HG03520 (cell line): ENCODE results near the gene SOX1.

Experiments used
- ATAC-seq: cut with Tn5 transposase; IDR thresholded peaks from one replicate; pipeline ENCODE4 v1.9.1; 2021; ENCODE audit warnings: mild to moderate bottlenecking, moderate library complexity; ENCODE audit not compliant: unreplicated experiment

The SOX1 gene

DNA sequence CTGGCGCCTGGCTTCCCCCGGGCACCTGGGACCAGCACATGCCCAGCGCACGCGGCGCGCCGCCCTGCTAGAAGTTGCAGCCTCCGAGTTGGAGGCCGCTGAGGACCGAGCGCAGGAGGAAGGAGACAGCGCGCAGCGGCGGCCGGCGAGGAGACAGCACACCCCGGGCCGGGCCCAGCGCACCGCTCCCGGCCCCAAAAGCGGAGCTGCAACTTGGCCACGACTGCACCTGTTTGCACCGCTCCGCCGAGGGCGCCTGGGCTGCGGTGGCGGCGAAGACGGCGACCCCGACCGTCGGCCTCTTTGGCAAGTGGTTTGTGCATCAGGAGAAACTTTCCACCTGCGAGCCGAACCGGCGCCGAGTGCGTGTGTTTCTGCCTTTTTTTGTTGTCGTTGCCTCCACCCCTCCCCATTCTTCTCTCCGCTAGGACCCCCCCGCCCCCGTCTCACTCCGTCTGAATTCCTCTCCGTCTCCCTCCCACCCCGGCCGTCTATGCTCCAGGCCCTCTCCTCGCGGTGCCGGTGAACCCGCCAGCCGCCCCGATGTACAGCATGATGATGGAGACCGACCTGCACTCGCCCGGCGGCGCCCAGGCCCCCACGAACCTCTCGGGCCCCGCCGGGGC, at the start of gene SOX1:
Gene SOX1, plus strand, starts transcription at position 34 of the 626 bp plus-strand sequence. Its CDS starts 510 bp downstream, at position 544.
- ATAC-seq = no peak

DNA sequence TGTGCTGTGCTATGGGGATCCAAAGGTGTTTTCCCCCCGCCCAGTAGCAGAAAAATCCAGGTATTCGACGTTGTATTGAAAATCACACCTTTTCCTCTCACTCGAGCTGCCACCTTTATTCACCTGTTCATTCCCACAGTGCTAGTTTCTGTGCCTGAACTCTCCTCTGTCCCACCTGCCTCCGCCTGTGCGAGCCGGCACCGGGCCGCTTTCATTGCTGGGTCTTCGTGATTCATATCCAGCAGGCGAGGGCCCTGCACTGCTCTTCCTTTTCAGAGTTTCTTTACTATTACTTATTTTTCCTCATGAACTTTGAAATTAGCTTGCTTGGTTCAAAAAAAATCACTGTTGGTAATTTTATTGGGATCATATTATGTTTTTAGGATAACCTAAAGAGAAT, 42.4 kb upstream of the SOX1 start:
- ATAC-seq = no peak

DNA sequence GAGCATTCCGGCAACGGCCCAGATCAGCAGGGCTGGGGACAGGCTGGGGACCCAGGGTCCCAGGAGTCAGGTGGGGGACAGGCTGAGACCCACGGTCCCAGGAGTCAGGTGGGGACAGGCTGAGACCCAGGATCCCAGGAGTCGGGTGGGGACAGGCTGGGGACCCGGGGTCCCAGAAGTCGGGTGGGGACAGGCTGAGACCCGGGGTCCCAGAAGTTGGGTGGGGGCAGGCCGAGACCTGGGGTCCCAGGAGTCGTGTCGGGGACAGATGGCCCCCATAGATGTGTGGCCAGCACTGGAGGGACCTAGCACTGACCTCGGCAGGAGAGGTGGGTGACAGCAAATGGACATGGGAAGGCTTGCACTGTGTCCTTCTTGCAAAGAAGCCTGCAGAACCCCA, 39.7 kb upstream of the SOX1 start:
- ATAC-seq = no peak

DNA sequence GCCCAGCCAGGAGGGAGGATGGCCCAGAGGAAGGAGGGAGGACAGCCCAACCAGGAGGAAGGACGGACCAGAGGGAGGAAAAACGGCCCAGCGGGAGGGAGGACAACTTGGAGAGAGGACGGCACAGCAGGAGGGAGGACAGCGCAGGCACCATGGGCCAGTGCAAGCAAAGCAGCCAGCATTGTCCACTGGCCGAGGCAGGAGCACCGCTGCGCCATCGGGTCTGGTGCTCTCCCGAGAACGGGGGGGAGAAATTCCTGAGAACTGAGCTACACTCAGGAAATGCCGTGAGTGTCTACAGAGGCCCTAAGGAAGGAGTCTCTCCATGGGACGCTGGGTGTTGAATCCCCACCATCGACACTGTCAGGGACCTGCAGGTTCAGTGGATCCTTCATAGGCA, 38.5 kb upstream of the SOX1 start:
- no peak for ATAC-seq

DNA sequence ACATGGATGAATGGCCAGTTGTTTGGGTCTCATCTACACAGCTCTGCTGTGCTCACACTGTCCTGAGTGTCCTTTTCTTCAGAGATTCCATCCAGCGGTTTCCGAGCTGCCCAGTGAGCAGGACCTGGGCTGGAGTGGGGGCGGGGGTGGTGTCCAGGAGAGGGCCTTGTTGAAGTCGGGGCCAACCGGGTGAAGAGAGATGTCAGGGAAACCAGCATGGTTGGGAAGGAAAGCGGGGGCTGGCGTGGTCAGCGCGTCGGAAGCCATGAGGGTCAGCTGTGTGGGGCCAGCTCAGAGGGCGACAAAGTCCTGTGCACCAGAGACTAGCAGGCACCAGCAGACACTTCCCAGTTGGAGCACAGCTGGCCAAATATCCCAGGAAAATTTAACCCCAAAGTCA, 37.8 kb upstream of the SOX1 start:
- no peak for ATAC-seq

DNA sequence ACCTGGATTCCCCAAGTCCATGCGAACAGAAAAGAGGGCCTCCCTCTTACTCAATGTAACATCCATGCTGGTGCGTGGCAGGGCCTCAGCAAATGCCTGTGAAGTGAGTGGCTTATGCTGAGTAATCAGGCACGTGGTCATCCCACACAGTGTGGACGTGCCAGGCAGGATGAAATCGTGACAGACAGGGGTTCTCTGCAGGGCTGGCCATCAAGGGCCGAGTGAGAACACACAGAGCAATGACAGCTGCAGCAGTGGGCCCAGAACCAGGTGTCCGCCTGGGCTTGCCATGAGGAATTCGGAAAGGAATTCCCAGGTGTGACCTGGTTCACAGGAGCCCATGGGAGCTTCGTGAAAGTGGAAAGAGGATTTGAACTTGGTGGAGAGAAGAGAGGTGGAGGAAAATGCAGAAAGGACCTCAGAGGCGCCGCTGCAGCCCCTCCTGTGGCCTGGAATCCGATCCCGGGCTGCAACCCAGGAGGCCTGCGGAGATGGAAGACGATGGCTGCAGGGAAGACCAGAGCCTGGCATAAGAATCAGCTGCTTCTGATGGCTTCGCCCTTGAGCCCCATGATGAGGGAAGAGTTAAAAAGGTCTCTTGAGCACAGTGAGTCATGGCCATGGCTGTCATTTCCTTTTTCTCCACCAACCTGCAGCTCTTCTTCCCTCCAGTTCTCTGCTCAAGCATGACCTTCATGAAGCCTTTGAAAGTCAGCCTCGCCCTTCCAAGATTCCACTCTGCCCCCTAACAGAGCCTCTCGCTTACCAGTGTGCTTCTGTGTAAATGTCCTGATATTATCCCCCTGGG, 34.6 kb upstream of the SOX1 start:
- no peak for ATAC-seq

DNA sequence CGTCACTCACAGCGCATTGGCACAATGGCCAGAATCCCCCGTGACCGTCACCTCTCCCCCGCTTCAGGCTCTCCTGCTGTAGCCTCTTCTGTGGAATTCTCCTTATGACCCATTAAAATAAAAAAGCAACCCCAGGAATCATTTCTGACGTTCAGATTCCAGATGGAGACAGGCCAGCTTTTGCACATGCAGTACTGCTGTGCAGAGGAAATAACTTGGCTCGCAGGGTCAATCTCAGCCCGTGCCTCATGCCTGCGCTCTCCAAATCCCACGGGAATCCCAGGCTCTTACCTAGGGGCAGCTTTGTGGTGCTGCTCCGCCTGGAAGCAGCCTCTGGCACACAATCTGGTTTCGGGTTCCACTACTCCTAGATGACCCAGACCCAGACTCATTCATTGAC, 32.7 kb upstream of the SOX1 start:
- ATAC-seq = no peak

DNA sequence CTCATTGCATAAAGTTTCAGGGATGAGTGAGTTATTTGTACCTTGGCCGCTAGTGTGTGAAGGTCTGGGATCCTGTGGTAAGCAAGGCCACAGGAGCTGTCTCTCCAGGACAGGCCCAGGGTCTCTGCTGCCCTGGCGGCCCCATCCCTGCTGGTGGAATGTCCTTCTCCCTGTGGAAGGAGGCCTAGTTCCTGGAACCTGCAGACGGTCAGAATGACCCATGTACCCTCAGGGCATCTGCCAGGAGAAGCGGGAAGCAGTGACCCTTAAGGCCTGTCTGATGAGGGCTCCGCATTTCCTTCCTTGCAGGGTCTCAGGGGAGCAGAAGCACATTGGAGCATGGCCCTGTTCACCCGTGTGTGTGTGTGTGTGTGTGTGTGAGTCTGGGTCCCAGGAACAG, 32.1 kb upstream of the SOX1 start:
- ATAC-seq = no peak

DNA sequence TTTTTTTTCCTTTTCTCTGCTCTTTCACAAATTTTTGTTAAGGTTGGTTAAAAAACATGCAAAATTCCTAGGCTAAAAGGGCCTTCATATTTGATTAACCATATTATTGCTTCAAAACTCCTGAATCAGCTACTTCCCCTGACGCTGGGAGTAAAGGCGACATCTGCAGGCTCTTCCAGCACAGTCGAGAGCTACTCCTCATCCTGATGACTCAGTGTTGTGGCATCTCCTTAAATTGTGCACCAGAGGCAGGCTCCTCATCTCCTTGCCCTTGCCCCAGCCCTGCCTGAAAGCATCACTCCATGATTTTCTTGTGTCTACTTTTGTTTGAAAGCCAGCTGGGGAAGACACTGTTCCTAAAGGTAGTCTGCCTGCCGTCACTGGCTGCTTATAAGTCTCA, 24.5 kb upstream of the SOX1 start:
- no peak for ATAC-seq

DNA sequence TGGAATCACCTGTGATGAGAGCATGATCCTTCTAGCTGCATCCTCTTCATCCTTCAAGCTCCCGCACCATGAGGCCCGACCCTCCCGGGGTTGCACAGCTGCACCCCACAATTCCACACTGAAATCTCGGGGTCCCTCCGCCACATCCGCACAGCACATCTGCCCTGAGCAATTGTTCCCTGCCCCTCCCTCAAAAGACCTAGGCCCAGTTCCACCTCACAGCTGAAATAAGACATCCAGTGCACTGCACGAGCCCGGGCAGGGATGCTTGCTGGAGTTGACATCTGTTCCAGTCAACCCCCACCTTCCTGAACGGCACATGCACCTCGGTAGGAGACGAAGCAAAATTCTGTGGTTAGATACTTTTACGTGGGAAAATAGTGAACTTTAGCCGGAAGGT, 14.7 kb upstream of the SOX1 start:
- ATAC-seq = no peak

DNA sequence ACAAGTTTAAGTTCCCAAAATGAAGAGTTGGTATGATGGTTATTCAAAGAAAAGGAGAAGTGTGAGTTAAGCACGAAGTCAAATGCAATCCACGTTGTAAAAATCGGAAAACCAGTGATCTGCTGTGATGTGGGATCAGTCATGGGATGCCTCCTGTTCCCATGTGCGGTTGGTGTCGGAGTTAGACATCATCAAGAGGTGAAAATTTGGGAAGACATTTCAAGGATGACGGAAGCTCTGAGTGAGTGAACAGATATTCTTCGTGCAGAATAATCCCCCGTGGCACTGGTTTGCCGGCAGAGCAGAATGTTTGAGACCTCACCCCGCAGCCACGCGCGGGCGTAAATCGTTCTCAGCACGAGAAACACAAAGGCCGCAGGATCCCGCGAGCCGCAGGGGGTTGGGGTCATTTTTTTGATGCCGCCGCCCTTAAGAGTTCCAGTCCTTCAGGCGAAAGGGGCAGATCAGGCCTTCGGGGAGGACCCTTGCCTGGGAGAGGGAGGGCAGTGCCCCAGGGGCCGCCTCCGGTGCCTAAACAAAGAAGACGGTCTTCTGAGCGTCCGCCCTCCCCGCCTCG, 13.7 kb upstream of the SOX1 start:
- ATAC-seq = no peak

DNA sequence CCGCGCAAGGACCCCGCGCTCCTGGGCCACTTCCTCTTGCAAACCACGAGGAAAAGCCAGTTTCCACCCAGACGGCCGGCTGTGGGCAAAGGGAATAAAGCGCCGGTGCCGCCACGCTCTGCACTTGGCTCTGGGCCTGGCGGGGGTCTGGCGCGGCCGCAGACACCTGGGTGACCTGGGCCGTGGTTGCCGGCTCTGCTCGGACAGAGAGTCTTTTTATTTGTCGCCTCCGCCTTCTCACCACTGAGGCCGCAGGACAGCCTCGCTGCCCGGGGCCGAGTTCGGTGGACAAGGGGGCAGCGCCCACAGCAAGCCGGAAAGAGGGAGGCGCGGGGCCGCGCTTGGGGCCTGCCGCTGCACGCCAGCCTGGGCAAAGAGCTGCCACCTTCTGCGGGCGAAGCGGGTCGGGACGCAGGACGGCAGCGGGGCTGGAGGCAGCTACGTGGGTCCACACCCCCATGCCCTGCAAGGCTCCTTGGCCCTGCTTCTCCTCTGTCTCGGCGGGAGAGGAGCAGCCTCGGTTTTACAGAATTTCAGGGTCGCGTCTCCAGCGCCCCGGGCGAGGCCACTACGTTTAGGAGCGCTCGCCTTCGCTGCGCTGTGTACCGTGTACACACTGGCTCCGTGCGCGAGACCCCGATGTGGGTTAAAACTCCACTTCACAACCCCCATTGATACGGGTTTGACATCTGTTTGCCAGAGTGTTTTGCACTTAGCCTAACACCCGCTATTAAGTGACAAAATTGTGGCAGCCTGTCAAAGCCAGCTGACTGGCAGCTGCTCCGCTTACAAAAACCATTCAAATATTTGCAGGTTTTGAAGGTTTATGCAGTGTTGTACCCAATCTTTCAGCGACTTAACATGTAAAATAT, 13.0 kb upstream of the SOX1 start:
- ATAC-seq = no peak

DNA sequence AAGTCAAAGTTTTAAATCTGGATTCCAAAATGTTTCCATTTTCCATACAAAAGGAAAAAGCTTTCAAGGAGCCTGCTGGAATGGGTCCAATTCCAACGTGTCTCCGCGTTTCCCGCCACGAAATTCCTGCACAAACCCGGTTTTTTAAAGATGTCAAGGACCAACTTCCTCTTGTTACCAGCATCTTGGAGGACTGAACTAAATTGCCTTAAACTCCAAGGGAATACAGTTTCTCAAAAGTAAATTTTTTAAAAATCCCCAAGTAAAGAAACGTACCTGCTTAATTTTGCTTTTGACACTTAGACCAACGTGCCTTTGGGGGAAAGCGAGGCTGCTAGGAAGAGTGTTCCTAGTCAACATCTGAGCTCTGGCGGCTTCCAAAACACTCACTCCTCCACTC, 12.3 kb upstream of the SOX1 start:
- ATAC-seq = no peak

DNA sequence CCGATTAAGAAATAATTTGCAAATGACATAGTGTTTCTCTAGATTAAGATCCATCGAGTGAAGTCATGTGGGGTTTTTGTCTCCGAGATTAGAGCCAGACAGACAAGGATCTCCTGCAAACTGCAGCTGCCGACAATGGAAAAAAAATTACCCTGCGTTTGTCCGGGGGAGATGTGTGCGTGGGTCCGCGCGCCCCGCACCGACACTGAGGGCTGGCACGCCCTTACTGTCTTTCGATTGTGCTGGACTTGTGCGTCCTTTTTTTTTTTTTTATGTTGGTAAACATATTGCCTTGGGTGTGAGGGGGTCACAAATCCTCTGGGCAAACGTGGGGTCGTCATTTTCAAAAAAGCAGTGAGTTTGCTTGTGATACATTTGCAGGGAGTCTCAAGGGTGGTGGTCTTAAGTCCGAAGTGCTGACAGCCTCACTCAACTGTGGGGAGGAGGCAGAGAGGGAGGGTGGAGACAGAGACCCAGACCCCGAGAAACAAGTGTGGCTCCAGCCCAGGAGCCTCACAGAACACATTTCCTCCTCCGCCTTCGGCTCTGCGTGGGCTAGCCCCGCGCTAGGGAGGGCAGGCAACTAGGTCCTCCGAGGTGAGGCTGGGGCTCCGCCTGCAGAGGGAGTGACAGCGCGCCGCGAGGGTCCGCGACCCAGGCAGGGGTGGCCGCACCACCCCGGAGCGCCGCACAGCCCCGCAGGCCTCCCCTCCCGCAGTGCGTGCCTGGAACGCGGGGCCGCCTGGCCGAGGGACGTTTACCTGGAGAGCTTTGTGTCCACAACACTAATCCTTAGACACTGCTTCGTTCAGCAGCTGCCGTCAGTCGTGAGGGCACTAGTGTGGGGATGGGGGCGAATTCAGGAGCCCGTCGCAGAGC, 11.7 kb upstream of the SOX1 start:
- no peak for ATAC-seq

DNA sequence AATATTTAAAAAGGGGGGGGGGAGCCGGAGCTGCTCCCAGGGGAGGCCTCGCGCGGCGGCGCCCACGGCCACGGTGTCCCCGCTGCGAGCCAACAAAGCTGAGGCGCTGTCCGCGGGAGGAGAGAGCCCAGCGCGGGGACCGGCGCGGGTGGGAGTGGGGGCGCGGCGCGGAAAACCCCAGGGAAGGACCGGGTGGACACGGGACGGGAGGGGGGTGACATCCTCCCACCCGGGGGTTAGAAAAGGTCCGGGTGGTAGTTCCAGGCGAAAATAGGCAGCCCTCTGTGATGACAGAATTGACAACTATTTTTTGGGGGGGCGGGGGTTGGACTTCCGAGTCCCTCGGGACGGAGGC, 11.1 kb upstream of the SOX1 start:
- no peak for ATAC-seq

DNA sequence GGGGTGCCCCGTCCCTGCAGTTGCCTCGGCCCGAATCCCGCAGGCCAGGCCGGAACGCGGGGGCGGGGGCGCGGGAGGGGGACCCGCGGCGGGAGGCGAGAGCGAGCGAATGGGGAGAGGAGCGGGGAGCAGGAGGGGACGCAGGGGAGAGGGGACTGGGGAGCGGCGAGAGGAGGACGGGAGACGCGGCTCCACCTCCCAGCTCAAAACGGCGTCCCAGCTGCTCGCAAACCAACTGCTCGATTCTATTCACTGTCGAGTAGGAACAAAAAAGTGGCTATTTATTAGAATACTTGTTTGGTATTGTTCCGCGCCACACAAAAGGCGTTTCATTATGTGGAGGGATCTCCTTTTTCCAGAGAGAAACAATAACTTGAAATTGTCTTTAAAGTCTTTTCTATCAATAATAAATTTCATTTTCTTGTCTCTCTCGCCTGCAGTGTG, 10.6 kb upstream of the SOX1 start:
- ATAC-seq = no peak

DNA sequence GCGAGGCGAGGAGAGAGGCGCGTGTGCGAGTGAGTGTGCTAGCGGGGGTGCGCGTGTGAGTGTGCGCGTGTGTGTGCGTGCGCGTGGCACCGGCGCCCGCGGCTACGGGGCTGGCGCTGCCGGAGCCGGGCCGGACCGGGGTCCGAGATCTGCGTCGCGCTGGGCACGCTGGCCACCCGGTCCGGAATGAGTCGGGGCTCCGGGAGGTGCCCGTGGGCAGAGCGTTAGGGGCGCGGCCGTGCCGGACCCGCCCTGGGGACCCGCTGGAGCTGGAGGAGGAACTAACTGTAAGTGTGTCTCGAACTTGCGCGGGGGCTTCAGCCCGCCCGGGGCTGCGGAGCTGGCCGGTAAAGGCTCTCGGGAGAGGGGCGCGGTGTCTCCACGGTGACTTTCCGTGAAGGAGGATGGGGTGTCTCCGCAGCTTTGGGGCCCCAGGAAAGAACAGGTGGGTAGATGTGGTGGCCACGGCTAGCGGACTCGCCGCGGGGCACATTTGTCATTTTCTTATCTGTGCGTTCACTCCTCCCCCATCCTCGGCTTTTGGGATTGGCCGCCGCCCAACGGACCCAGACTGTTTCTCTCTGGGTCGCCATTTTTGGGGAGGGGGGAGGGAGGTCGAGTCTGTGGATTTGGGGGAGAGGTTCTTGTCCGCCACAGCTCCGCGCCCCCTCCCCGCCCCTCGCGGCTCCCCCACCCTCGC, 10.1 kb upstream of the SOX1 start:
- no peak for ATAC-seq

DNA sequence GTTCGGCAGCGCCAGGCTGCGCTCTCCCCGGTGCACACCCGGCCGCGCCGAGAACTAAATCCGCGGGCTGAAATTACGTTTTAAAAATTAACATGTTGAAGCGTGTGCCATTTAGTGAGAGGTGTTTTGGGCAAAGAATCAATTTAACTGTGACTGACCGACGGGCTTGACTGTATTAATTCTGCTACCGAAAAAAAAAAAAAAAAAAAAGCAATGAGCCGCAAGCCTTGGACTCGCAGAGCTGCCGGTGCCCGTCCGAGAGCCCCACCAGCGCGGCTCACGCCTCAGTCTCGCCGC, 9.6 kb upstream of the SOX1 start:
- no peak for ATAC-seq

DNA sequence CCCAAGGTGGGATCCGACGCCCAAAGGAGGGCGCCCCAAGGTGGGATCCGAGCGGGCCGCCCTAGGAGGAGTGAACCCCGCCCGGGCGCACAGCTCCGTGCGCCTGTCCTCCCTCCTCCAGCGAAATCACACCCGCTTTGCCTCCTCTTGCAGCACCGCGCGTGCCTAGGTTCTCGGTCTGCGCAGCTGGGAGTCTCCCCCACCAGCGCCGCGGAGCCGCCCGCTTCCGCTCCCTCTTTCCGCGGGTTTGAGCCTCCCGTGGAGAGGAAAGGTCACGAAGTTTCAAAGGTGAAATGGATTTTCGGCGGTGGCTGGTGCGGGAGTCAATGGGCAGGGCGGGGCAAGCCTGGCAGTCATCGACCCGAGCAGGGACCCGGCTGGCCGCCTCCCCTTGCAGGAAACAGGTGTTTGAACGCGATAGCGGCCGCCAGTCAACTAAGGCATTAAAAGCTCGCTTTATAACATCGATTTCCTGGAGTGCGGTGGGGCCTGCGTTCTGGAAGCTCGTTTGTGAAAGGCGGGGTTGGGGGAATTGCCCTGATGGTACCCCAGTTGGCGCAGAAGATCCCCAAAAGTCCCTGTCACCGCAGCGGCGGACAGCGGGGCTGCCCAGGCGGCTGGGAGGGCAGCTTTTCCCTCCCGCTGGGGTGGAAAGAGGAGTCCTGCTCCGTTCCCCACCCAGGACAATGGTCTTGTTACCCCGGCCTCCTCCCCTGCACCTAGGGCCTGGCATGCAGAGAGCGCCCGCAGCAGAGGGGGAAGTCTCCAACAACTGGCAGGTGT, 9.0 kb upstream of the SOX1 start:
- ATAC-seq = no peak
